WTC11 (cell line): ENCODE results near the gene MAB21L4.

Source experiments
- CREB1 ChIP-seq: sonication (generic); formaldehyde crosslinking; IDR thresholded peaks from 2 replicates; pipeline ENCODE4 v1.8.0; 2023; ENCODE audit warnings: mild to moderate bottlenecking, missing genetic modification reagents
- NR2C2 ChIP-seq: sonication (generic); formaldehyde crosslinking; IDR thresholded peaks from 2 replicates; pipeline ENCODE4 v1.8.0; 2022; ENCODE audit warnings: mild to moderate bottlenecking, missing genetic modification reagents
- TF ChIP-seq, protein P1 (sequence below): fragments of 200-600 bp; IDR thresholded peaks from 2 replicates; pipeline ENCODE4 v1.8.0; 2022; ENCODE audit warnings: antibody characterized with exemption
- TF ChIP-seq, protein P2 (sequence below): fragments of 250-450 bp; sonication (Bioruptor Pico); conservative IDR thresholded peaks from 2 replicates; pipeline ENCODE4 v1.9.0; 2021; ENCODE audit warnings: mild to moderate bottlenecking
- TF ChIP-seq, protein P3 (sequence below): sonication (generic); formaldehyde crosslinking; IDR thresholded peaks from 2 replicates; pipeline ENCODE4 v1.8.1; 2023; ENCODE audit warnings: mild to moderate bottlenecking, missing genetic modification reagents
- TF ChIP-seq, protein P4 (sequence below): sonication (generic); formaldehyde crosslinking; IDR thresholded peaks from 2 replicates; pipeline ENCODE4 v1.8.1; 2023; ENCODE audit warnings: mild to moderate bottlenecking, missing genetic modification reagents, moderate library complexity
- TF ChIP-seq, protein P5 (sequence below): sonication (generic); formaldehyde crosslinking; IDR thresholded peaks from 2 replicates; pipeline ENCODE4 v1.8.1; 2023; ENCODE audit warnings: mild to moderate bottlenecking, missing genetic modification reagents, moderate library complexity

DNA sequence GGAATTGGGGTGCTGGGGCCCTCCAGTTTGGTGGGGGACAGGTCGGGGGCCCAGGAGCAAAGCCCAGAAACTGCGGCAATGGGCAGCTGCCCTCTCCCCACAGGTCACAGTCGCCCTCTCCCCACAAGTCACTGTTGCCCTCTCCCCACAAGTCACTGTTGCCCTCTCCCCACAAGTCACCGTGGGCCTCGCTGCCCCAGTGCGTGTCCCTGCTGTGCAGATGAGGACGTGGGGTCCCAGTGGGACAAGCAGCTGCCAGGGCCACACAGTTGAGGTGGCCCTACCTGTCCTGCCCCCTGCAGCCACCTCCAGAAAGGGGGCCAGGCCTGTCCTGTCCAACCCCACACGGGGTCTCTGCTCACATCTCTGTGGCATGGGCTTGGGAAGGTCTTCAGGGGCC, 40.3 kb downstream of the MAB21L4 start:
- TF ChIP-seq, protein P1, sequence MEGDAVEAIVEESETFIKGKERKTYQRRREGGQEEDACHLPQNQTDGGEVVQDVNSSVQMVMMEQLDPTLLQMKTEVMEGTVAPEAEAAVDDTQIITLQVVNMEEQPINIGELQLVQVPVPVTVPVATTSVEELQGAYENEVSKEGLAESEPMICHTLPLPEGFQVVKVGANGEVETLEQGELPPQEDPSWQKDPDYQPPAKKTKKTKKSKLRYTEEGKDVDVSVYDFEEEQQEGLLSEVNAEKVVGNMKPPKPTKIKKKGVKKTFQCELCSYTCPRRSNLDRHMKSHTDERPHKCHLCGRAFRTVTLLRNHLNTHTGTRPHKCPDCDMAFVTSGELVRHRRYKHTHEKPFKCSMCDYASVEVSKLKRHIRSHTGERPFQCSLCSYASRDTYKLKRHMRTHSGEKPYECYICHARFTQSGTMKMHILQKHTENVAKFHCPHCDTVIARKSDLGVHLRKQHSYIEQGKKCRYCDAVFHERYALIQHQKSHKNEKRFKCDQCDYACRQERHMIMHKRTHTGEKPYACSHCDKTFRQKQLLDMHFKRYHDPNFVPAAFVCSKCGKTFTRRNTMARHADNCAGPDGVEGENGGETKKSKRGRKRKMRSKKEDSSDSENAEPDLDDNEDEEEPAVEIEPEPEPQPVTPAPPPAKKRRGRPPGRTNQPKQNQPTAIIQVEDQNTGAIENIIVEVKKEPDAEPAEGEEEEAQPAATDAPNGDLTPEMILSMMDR: no peak
- TF ChIP-seq NR2C2: no peak
- TF ChIP-seq, protein P2, sequence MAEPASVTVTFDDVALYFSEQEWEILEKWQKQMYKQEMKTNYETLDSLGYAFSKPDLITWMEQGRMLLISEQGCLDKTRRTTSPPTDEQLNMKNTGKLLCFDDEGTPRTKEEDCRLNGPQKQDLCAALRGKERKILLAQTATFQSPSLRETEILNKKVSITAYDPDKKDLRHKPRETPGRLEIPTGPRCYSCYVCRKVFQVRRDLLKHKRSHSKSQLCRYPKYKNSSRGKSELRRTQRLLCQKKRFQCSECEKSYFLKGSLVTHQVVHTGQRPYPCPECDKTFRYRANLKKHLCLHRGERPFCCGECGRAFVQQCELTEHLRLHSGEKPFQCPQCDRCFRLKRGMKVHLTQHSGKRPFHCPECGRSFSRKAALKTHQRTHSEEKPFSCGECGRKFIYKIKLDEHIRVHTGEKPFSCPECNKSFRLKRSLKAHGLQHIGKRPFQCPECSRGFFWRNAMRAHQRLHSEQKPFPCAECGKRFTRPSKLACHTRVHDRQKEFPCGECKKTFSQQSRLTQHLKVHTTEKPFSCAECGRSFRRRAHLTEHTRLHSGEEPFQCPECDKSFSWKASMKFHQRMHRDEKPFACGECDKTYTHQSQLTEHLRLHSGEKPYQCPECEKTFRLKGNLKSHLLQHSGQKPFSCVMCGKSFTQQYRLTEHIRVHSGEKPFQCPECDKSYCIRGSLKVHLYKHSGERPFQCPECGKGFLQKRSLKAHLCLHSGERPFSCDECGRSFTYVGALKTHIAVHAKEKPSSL (CRISPR knock-in tag): no peak
- TF ChIP-seq, protein P3, sequence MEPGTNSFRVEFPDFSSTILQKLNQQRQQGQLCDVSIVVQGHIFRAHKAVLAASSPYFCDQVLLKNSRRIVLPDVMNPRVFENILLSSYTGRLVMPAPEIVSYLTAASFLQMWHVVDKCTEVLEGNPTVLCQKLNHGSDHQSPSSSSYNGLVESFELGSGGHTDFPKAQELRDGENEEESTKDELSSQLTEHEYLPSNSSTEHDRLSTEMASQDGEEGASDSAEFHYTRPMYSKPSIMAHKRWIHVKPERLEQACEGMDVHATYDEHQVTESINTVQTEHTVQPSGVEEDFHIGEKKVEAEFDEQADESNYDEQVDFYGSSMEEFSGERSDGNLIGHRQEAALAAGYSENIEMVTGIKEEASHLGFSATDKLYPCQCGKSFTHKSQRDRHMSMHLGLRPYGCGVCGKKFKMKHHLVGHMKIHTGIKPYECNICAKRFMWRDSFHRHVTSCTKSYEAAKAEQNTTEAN (CRISPR knock-in tag): no peak
- no peak for TF ChIP-seq CREB1 (CRISPR knock-in tag)
- TF ChIP-seq, protein P4, sequence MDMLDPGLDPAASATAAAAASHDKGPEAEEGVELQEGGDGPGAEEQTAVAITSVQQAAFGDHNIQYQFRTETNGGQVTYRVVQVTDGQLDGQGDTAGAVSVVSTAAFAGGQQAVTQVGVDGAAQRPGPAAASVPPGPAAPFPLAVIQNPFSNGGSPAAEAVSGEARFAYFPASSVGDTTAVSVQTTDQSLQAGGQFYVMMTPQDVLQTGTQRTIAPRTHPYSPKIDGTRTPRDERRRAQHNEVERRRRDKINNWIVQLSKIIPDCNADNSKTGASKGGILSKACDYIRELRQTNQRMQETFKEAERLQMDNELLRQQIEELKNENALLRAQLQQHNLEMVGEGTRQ (CRISPR knock-in tag): no peak
- TF ChIP-seq, protein P5, sequence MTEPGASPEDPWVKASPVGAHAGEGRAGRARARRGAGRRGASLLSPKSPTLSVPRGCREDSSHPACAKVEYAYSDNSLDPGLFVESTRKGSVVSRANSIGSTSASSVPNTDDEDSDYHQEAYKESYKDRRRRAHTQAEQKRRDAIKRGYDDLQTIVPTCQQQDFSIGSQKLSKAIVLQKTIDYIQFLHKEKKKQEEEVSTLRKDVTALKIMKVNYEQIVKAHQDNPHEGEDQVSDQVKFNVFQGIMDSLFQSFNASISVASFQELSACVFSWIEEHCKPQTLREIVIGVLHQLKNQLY (CRISPR knock-in tag): no peak
